ENCODE data around the gene MTARC1.

The MTARC1 gene

GRCh38 chr1:220806408-220806807 lies 19.7 kb downstream of the MTARC1 start:
- no peak overlapping the region for H3K4me3 ChIP-seq
- no peak for DNase-seq (ENCODE audit: low read depth, low spot score)
- no peak overlapping the region for H3K9ac ChIP-seq (ENCODE audit: insufficient read length)
- H3K36me3 ChIP-seq (ENCODE audit: insufficient read depth, low read length): no peaks in the 10 kb centered on the region
- no peaks in the 10 kb centered on the region for H3K9me3 ChIP-seq (ENCODE audit: low read depth, low read length)
- TF ChIP-seq FOXP2 (optimal IDR thresholded peaks at IDR 0.05; ENCODE audit: control extremely low read depth, extremely low read length, insufficient read depth) (no peak), EZH2 (IDR thresholded peaks at IDR 0.05) (no peak), POLR2AphosphoS5 (IDR thresholded peaks at IDR 0.05; ENCODE audit: borderline replicate concordance, low read depth, low read length) (no peak)
- no peak overlapping the region for H3K27ac ChIP-seq

- H3K9me3 ChIP-seq (ENCODE audit: low read depth, low read length): no peaks in the 10 kb centered on the region
- TF ChIP-seq FOXP2 (optimal IDR thresholded peaks at IDR 0.05; ENCODE audit: control extremely low read depth, extremely low read length, insufficient read depth) (no peak), EZH2 (IDR thresholded peaks at IDR 0.05) (no peak), POLR2AphosphoS5 (IDR thresholded peaks at IDR 0.05; ENCODE audit: borderline replicate concordance, low read depth, low read length) (no peak)
- H3K9ac ChIP-seq (ENCODE audit: insufficient read length): no peak overlapping the region
- no peaks in the 10 kb centered on the region for H3K36me3 ChIP-seq (ENCODE audit: insufficient read depth, low read length)
- no peak overlapping the region for H3K27ac ChIP-seq
- DNase-seq (ENCODE audit: low read depth, low spot score): no peak
- H3K4me3 ChIP-seq: no peak overlapping the region
Observed at GRCh38 chr1:220807726-220808125, 21.0 kb downstream of the MTARC1 start.

- no peak overlapping the region for H3K9ac ChIP-seq (ENCODE audit: insufficient read length)
- H3K9me3 ChIP-seq (ENCODE audit: low read depth, low read length): no peaks in the 10 kb centered on the region
- TF ChIP-seq EZH2 (IDR thresholded peaks at IDR 0.05): no peak
- no peak for TF ChIP-seq POLR2AphosphoS5 (IDR thresholded peaks at IDR 0.05; ENCODE audit: borderline replicate concordance, low read depth, low read length)
- no peak for TF ChIP-seq FOXP2 (optimal IDR thresholded peaks at IDR 0.05; ENCODE audit: control extremely low read depth, extremely low read length, insufficient read depth)
- peak overlapping the region; percentile 45 for H3K4me3 ChIP-seq
- H3K36me3 ChIP-seq (ENCODE audit: insufficient read depth, low read length): no peaks in the 10 kb centered on the region
- H3K27ac ChIP-seq: no peak overlapping the region
- DNase-seq (ENCODE audit: low read depth, low spot score): no peak
Observed at GRCh38 chr1:220808345-220809186, 21.9 kb downstream of the MTARC1 start.

GRCh38 chr1:220809187-220809550 lies 22.5 kb downstream of the MTARC1 start:
- Histone ChIP-seq H3K27ac (no peak overlapping the region), H3K9ac (ENCODE audit: insufficient read length) (no peak overlapping the region), H3K9me3 (ENCODE audit: low read depth, low read length) (no peaks in the 10 kb centered on the region), H3K4me3 (no peak overlapping the region), H3K36me3 (ENCODE audit: insufficient read depth, low read length) (no peaks in the 10 kb centered on the region)
- DNase-seq (ENCODE audit: low read depth, low spot score): no peak
- TF ChIP-seq EZH2 (IDR thresholded peaks at IDR 0.05) (no peak), POLR2AphosphoS5 (IDR thresholded peaks at IDR 0.05; ENCODE audit: borderline replicate concordance, low read depth, low read length) (no peak), FOXP2 (optimal IDR thresholded peaks at IDR 0.05; ENCODE audit: control extremely low read depth, extremely low read length, insufficient read depth) (no peak)

GRCh38 chr1:220809704-220810103 lies 23.0 kb downstream of the MTARC1 start:
- no peak for TF ChIP-seq EZH2 (IDR thresholded peaks at IDR 0.05)
- no peak for TF ChIP-seq FOXP2 (optimal IDR thresholded peaks at IDR 0.05; ENCODE audit: control extremely low read depth, extremely low read length, insufficient read depth)
- no peak for TF ChIP-seq POLR2AphosphoS5 (IDR thresholded peaks at IDR 0.05; ENCODE audit: borderline replicate concordance, low read depth, low read length)
- H3K27ac ChIP-seq: no peak overlapping the region
- no peaks in the 10 kb centered on the region for H3K36me3 ChIP-seq (ENCODE audit: insufficient read depth, low read length)
- no peaks in the 10 kb centered on the region for H3K9me3 ChIP-seq (ENCODE audit: low read depth, low read length)
- no peak overlapping the region for H3K4me3 ChIP-seq
- no peak for DNase-seq (ENCODE audit: low read depth, low spot score)
- H3K9ac ChIP-seq (ENCODE audit: insufficient read length): no peak overlapping the region

GRCh38 chr1:220810179-220810653 lies 23.5 kb downstream of the MTARC1 start:
- TF ChIP-seq FOXP2 (optimal IDR thresholded peaks at IDR 0.05; ENCODE audit: control extremely low read depth, extremely low read length, insufficient read depth) (no peak), POLR2AphosphoS5 (IDR thresholded peaks at IDR 0.05; ENCODE audit: borderline replicate concordance, low read depth, low read length) (no peak), EZH2 (IDR thresholded peaks at IDR 0.05) (no peak)
- DNase-seq (ENCODE audit: low read depth, low spot score): peak; percentile 20
- H3K4me3 ChIP-seq: peak overlapping the region; percentile 42
- no peaks in the 10 kb centered on the region for H3K9me3 ChIP-seq (ENCODE audit: low read depth, low read length)
- no peak overlapping the region for H3K9ac ChIP-seq (ENCODE audit: insufficient read length)
- H3K36me3 ChIP-seq (ENCODE audit: insufficient read depth, low read length): no peaks in the 10 kb centered on the region
- no peak overlapping the region for H3K27ac ChIP-seq

GRCh38 chr1:220810963-220811362 lies 24.2 kb downstream of the MTARC1 start:
- no peak overlapping the region for H3K9ac ChIP-seq (ENCODE audit: insufficient read length)
- TF ChIP-seq FOXP2 (optimal IDR thresholded peaks at IDR 0.05; ENCODE audit: control extremely low read depth, extremely low read length, insufficient read depth) (no peak), POLR2AphosphoS5 (IDR thresholded peaks at IDR 0.05; ENCODE audit: borderline replicate concordance, low read depth, low read length) (no peak), EZH2 (IDR thresholded peaks at IDR 0.05) (no peak)
- H3K36me3 ChIP-seq (ENCODE audit: insufficient read depth, low read length): no peaks in the 10 kb centered on the region
- no peak overlapping the region for H3K27ac ChIP-seq
- no peak overlapping the region for H3K4me3 ChIP-seq
- no peaks in the 10 kb centered on the region for H3K9me3 ChIP-seq (ENCODE audit: low read depth, low read length)
- DNase-seq (ENCODE audit: low read depth, low spot score): no peak

- no peak for TF ChIP-seq EZH2 (IDR thresholded peaks at IDR 0.05)
- no peak for TF ChIP-seq FOXP2 (optimal IDR thresholded peaks at IDR 0.05; ENCODE audit: control extremely low read depth, extremely low read length, insufficient read depth)
- TF ChIP-seq POLR2AphosphoS5 (IDR thresholded peaks at IDR 0.05; ENCODE audit: borderline replicate concordance, low read depth, low read length): no peak
- H3K9ac ChIP-seq (ENCODE audit: insufficient read length): no peak overlapping the region
- H3K9me3 ChIP-seq (ENCODE audit: low read depth, low read length): no peaks in the 10 kb centered on the region
- DNase-seq (ENCODE audit: low read depth, low spot score): no peak
- no peak overlapping the region for H3K4me3 ChIP-seq
- no peak overlapping the region for H3K27ac ChIP-seq
- no peaks in the 10 kb centered on the region for H3K36me3 ChIP-seq (ENCODE audit: insufficient read depth, low read length)
Observed at GRCh38 chr1:220811695-220812094, 25.0 kb downstream of the MTARC1 start.

All from SK-N-MC (cell line).